Body of pancreas (tissue), 4 donors: ENCODE measurements around the gene RNF128. TPM values are rescaled to one million over a fixed set of nuclear protein-coding genes. Genes with fewer than 3 reads are reported as not detected.

Experiments used
- ATAC-seq: fragments of 150-250 bp; one replicate; pipeline ENCODE4 v1.9.1; 2016
- DNase-seq, 4 donors: peaks; one replicate each; pipeline ENCODE4 v3.0.0-alpha.2; 2019
- H3K27ac ChIP-seq, 4 donors: fragments of 200-600 bp; sonication (generic); 1 replicate in 3 of 4; 2 replicates in 1 of 4; pipeline versions ENCODE4 v1.5.1 to v1.6.1; 2016 to 2019; ENCODE audit warnings: mild to moderate bottlenecking in 1 of 4, mixed read lengths in 1 of 4, moderate library complexity in 1 of 4
- H3K27me3 ChIP-seq, 2 donors: fragments of 200-600 bp; sonication (generic); one replicate each; pipeline ENCODE4 v1.6.0; 2016; ENCODE audit warnings: mild to moderate bottlenecking in 1 of 2
- H3K36me3 ChIP-seq, 2 donors: fragments of 200-600 bp; sonication (generic); replicated peaks in 1 of 2; 2 replicates each; pipeline ENCODE4 v1.5.1; 2016; ENCODE audit warnings: low read depth in 2 of 2; ENCODE audit not compliant: insufficient read depth in 1 of 2
- H3K4me1 ChIP-seq: fragments of 200-600 bp; sonication (generic); one replicate; pipeline ENCODE4 v1.6.0; 2016
- H3K4me3 ChIP-seq, 2 donors: fragments of 200-600 bp; sonication (generic); 1 replicate in 1 of 2; 2 replicates in 1 of 2; pipeline ENCODE4 v1.5.1; 2016 to 2019
- H3K9me3 ChIP-seq, 3 donors: fragments of 200-600 bp; sonication (generic); 1 replicate in 2 of 3; 2 replicates in 1 of 3; pipeline ENCODE4 v1.5.1; 2016
- CTCF ChIP-seq, 7 experiments: fragments of 450-650 bp in 4 of 7; fragments of 200-600 bp in 3 of 7; sonication (generic) in 3 of 7; IDR thresholded peaks; one replicate each; pipeline ENCODE4 v1.5.1; 2016 to 2019; ENCODE audit warnings: antibody characterized with exemption in 7 of 7
- POLR2A ChIP-seq, 3 donors: fragments of 450-650 bp; IDR thresholded peaks; one replicate each; pipeline ENCODE4 v1.6.1; 2016; ENCODE audit warnings: antibody characterized with exemption in 3 of 3, mild to moderate bottlenecking in 2 of 3
- WGBS, 2 donors: methylation state at CpG; one replicate each; pipeline ENCODE4 v1.1.5; 2017; 5-methylcytosine and 5-hydroxymethylcytosine counted together
- intact Hi-C: fragments of 100-400 bp; cut with DNase I; formaldehyde crosslinking; loops from one replicate; pipeline ENCODE4 v1.15.1; 2023
- total RNA-seq, 2 donors: library from RNA; depleted of rRNA; stranded (reverse); fragments of >200 nt; gene quantifications; one replicate each; pipeline ENCODE4 v1.1.0, GENCODE V29; 2016

RNF128 gene
- total RNA-seq, 2 donors from 2014 or later, result 18.9 to 20.4 TPM

DNA sequence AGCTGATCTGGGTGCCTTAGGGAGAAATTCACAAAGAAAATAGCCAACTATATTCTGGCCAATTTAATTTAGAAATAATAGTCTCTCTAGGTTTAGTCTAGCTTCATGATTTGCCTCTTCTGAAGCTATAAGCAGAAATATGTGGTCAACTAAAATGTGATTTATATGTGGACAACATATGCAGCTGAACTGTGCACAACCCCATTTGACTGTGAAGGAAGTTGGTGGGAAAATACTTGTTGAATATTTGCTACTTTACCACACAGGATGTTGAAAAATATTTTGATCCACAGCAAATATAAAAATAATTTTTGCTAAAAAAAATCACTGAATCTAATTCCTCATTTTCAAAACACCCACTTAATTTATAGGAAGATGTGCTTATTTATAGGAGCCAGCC, 15.7 kb upstream of the RNF128 start:
- intact Hi-C loops, result no loop called here
- Histone ChIP-seq H3K27ac (no peak overlapping the region), H3K4me1 (peaks cover 4% of the 10 kb centered on the region), H3K4me3 (no peak overlapping the region), H3K36me3 (no peaks in the 10 kb centered on the region), H3K27me3 (no peaks in the 10 kb centered on the region), H3K9me3 (no peaks in the 10 kb centered on the region)
- TF ChIP-seq POLR2A (IDR thresholded peaks at IDR 0.05) (no peak), CTCF (IDR thresholded peaks at IDR 0.05) (no peak)
- DNase-seq, result no peak
- ATAC-seq, result no peak

DNA sequence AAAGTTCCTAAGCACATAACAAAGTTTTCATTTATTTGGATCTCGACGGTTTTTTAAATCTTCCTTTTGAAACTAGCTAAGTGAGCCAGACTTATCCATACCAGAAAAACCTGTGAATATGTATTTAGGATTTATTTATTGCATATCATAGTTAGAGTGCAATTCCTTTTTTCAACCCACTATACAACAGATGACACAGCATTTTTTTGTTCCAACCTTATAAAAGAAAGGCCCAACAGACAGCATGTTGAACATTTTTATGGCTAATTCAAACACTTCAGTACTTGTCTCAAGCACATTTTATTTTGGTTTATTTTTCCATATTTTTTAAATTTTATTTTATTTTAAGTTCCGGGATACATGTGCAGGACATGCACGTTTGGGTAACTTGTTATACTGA, 15.1 kb upstream of the RNF128 start:
- Histone ChIP-seq H3K36me3 (no peaks in the 10 kb centered on the region), H3K27ac (no peak overlapping the region), H3K4me3 (no peak overlapping the region), H3K9me3 (no peaks in the 10 kb centered on the region), H3K4me1 (peaks cover 10% of the 10 kb centered on the region), H3K27me3 (no peaks in the 10 kb centered on the region)
- ATAC-seq, result no peak
- TF ChIP-seq POLR2A (IDR thresholded peaks at IDR 0.05), result no peak
- TF ChIP-seq CTCF (IDR thresholded peaks at IDR 0.05), result no peak
- WGBS, 2 donors, result 82 to 88% methylated on average over 4 of the region's 4 CpGs
- no peak for DNase-seq
- intact Hi-C loops, result no loop called here

DNA sequence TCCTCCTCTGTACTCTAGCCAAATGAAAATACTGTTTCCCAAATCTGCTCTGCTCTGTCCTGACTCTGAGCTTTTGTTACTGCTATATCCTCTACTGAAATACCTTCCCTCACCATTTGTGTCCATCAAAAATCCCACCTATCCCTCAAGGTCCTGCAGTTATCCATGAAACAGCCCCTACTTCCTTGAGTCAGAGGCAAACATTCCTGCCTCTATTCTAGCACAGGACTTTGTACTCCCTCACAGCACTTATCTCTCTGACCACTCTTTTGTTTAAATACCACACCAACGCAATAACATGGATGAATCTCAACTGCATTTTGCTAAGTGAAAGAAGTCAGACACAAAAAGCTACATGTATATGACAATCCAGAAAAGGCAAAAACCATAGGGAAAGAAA, 10.5 kb upstream of the RNF128 start:
- intact Hi-C loops, result no loop called here
- peaks cover 22% of the 10 kb centered on the region for H3K4me1 ChIP-seq
- H3K36me3 ChIP-seq, result no peaks in the 10 kb centered on the region
- 10 to 24% methylated on average over 1 of the region's 1 CpG for WGBS, 2 donors
- TF ChIP-seq CTCF (IDR thresholded peaks at IDR 0.05) (no peak), POLR2A (IDR thresholded peaks at IDR 0.05) (no peak)
- ATAC-seq (no peak), DNase-seq (no peak)
- no peaks in the 10 kb centered on the region for H3K9me3 ChIP-seq
- peak overlapping the region in 1 of 4 donors; percentile 11 for H3K27ac ChIP-seq
- no peak overlapping the region for H3K4me3 ChIP-seq
- H3K27me3 ChIP-seq, result no peaks in the 10 kb centered on the region

DNA sequence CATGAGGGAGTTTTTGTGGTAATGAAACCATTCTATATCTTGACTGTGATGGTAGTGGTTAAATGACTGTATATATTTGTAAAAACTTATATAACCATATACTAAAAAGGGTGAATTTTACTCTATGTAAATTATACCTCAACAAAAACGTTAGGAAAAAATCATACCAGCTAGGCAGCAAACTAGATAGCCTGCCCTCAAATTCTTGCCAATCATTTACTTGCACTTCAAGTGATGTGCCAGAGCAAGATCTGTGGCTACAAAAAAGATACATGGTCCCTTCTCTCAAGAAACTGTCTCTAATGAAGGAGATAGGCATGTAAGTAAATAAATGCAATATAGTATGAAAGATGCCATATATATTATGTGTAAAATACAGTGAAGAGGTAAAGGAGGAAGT, 10.0 kb upstream of the RNF128 start:
- DNase-seq, result no peak
- TF ChIP-seq POLR2A (IDR thresholded peaks at IDR 0.05), result no peak
- no peak for TF ChIP-seq CTCF (IDR thresholded peaks at IDR 0.05)
- Histone ChIP-seq H3K9me3 (no peaks in the 10 kb centered on the region), H3K36me3 (no peaks in the 10 kb centered on the region), H3K4me1 (peaks cover 22% of the 10 kb centered on the region), H3K4me3 (no peak overlapping the region), H3K27ac (peak overlapping the region in 1 of 4 donors; percentile 11), H3K27me3 (no peaks in the 10 kb centered on the region)
- ATAC-seq, result no peak
- intact Hi-C loops, result no loop called here
- 0 to 9% methylated on average over 1 of the region's 1 CpG for WGBS, 2 donors

DNA sequence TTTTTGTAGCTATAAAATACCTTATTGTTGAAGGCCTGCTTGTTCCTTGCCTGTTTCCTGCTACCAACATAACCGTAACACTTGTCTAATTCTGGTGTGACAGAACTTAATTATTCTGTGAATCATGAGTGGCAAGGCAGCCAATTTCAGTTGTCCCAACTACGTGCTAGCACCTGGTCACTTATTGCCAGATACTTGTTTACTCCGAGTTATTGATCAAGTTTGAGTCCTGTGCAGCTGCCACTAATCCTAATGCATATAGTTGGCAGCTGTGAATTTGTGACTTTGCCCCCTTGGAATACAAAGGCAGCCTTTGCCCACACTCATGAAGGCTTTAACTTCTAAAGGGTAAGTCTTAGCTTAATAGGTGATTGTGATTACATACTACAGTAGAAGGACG, 7.8 kb upstream of the RNF128 start:
- peak; percentile 50 for ATAC-seq
- TF ChIP-seq CTCF (IDR thresholded peaks at IDR 0.05) (no peak), POLR2A (IDR thresholded peaks at IDR 0.05) (no peak)
- Histone ChIP-seq H3K27ac (peak overlapping the region in 3 of 4 donors; percentile 17 to 59 (median 58)), H3K9me3 (no peaks in the 10 kb centered on the region), H3K36me3 (no peaks in the 10 kb centered on the region), H3K4me3 (no peak overlapping the region), H3K27me3 (no peaks in the 10 kb centered on the region), H3K4me1 (peaks cover 22% of the 10 kb centered on the region)
- 12% methylated on average over 4 of the region's 4 CpGs for WGBS, 2 donors
- DNase-seq, result peak; percentile 10 to 40 (median 16)
- intact Hi-C loops, result no loop called here
